Activated CD4-positive, alpha-beta memory T cell treated with anti-CD3 and anti-CD28 coated beads for 36 hours (primary cell): ENCODE results near the gene ATOSB. TPM values are rescaled to one million over a fixed set of nuclear protein-coding genes. Genes with fewer than 3 reads are reported as not detected.
A peak's percentile ranks its signal among the peaks of the same experiment; 100 is the strongest.
"Not testable (repeated sequence)": the region's sequence is repeated elsewhere in the genome, so short reads cannot be mapped to it uniquely, and the experiment has no call there.

Source experiments
- CTCF ChIA-PET: fragments of 350-600 bp; sonication (Branson Sonifier 250); formaldehyde crosslinking; loops from one replicate; lab custom pipeline; 2021; ENCODE audit warnings: antibody characterized with exemption, inconsistent platforms; lab: Charles Lee
- POLR2A ChIA-PET: fragments of 350-600 bp; sonication (Branson Sonifier 250); formaldehyde crosslinking; loops from one replicate; lab custom pipeline; 2021; ENCODE audit warnings: antibody characterized with exemption; lab: Charles Lee
- DNase-seq: peaks from one replicate; pipeline ENCODE4 v3.0.0-alpha.2; 2020
- H3K27ac Mint-ChIP-seq: one replicate; pipeline ENCODE4 v1.8.0; 2021; ENCODE audit warnings: mixed read lengths
- H3K27me3 Mint-ChIP-seq: one replicate; pipeline ENCODE4 v1.8.0; 2021; ENCODE audit warnings: mixed read lengths
- H3K36me3 Mint-ChIP-seq: one replicate; pipeline ENCODE4 v1.8.0; 2021; ENCODE audit warnings: mixed read lengths
- H3K4me1 Mint-ChIP-seq: one replicate; pipeline ENCODE4 v1.8.0; 2021; ENCODE audit warnings: low read depth, mixed read lengths
- H3K4me3 Mint-ChIP-seq: one replicate; pipeline ENCODE4 v1.8.0; 2021; ENCODE audit warnings: mild to moderate bottlenecking, mixed read lengths
- H3K9me3 Mint-ChIP-seq: one replicate; pipeline ENCODE4 v1.8.0; 2021; ENCODE audit warnings: mixed read lengths
- intact Hi-C: fragments of 100-400 bp; cut with micrococcal nuclease; formaldehyde crosslinking; loops from one replicate; pipeline ENCODE4 v1.15.1; 2023
- total RNA-seq, 2 experiments: library from RNA; stranded (reverse); gene quantifications; one replicate each; pipeline ENCODE4 v1.2.3, GENCODE V29; 2021

Gene ATOSB
- total RNA-seq, result 1 to 10 TPM; 9.1 to 9.6 TPM

GRCh38 chr9:35115680-35116538 lies at the start of gene ATOSB:
Gene ATOSB, minus strand, starts transcription at chr9:35115862. Its CDS starts 7,588 bp downstream, at chr9:35108274.
- no peaks in the 10 kb centered on the region for H3K9me3 Mint-ChIP-seq
- peak within 1 kb of the TSS; percentile 81 for H3K4me3 Mint-ChIP-seq
- H3K27ac Mint-ChIP-seq, result peak within 1 kb of the TSS; percentile 91
- H3K36me3 Mint-ChIP-seq, result no peaks in the 10 kb centered on the region
- peaks cover 40% of the 10 kb centered on the region for H3K4me1 Mint-ChIP-seq
- POLR2A ChIA-PET, result interaction anchor here (0.6 to 6.6 kb wide), 3 partner anchors 19 to 44 kb away, joined by 3 to 37 read pairs (median 4); partner anchors contain the start of genes PIGO and VCP
- H3K27me3 Mint-ChIP-seq, result no peaks in the 10 kb centered on the region
- peak; percentile 96 for DNase-seq
- CTCF ChIA-PET, result interaction anchor here (0.6 to 4.9 kb wide), 14 partner anchors 8 to 766 kb away, joined by 3 to 60 read pairs (median 4); partner anchors contain the start of genes PIGO, STOML2 and UNC13B
- intact Hi-C loops, result loop anchor here (1.0 to 5.0 kb wide), 12 partner anchors 13 to 658 kb away; partner anchors contain the start of genes DNAI1, DNAJB5, FAM219A and PIGO

GRCh38 chr9:35164711-35165110 lies 49.0 kb upstream of the ATOSB start:
- Mint-ChIP-seq H3K27ac (no peak overlapping the region), H3K4me3 (no peak overlapping the region), H3K4me1 (peaks cover 14% of the 10 kb centered on the region), H3K36me3 (no peaks in the 10 kb centered on the region), H3K27me3 (no peaks in the 10 kb centered on the region), H3K9me3 (no peaks in the 10 kb centered on the region)
- intact Hi-C loops, result no loop called here
- ChIA-PET CTCF (no interaction called here), POLR2A (no interaction called here)
- no peak for DNase-seq

- H3K27ac Mint-ChIP-seq, result no peak overlapping the region
- no peaks in the 10 kb centered on the region for H3K9me3 Mint-ChIP-seq
- no peak for DNase-seq
- no peak overlapping the region for H3K4me3 Mint-ChIP-seq
- no peaks in the 10 kb centered on the region for H3K27me3 Mint-ChIP-seq
- H3K36me3 Mint-ChIP-seq, result no peaks in the 10 kb centered on the region
- POLR2A ChIA-PET, result no interaction called here
- intact Hi-C loops, result no loop called here
- CTCF ChIA-PET, result interaction anchor here (0.9 to 2.5 kb wide), 3 partner anchors 46 to 313 kb away, joined by 3 to 8 read pairs (median 3); no protein-coding TSS in a partner anchor
- peaks cover 19% of the 10 kb centered on the region for H3K4me1 Mint-ChIP-seq
Measured at GRCh38 chr9:35163413-35163812, 47.8 kb upstream of the ATOSB start.

- Mint-ChIP-seq H3K27ac (no peak overlapping the region), H3K9me3 (no peaks in the 10 kb centered on the region), H3K36me3 (no peaks in the 10 kb centered on the region), H3K27me3 (no peaks in the 10 kb centered on the region), H3K4me1 (peaks cover 23% of the 10 kb centered on the region), H3K4me3 (peak overlapping the region; percentile 82)
- DNase-seq, result no peak
- CTCF ChIA-PET, result interaction anchor here (0.9 to 2.5 kb wide), 5 partner anchors 46 to 314 kb away, joined by 3 to 8 read pairs (median 4); no protein-coding TSS in a partner anchor
- intact Hi-C loops, result no loop called here
- POLR2A ChIA-PET, result no interaction called here
Measured at GRCh38 chr9:35162605-35163315, 47.1 kb upstream of the ATOSB start.

GRCh38 chr9:35161713-35162604 lies 46.3 kb upstream of the ATOSB start, which contains the start of gene UNC13B:
Gene UNC13B, plus strand, starts transcription at chr9:35162009. Its CDS starts 275 bp downstream, at chr9:35162284.
- no peak within 1 kb of the TSS for H3K27ac Mint-ChIP-seq
- H3K27me3 Mint-ChIP-seq, result no peaks in the 10 kb centered on the region
- H3K36me3 Mint-ChIP-seq, result no peaks in the 10 kb centered on the region
- H3K4me3 Mint-ChIP-seq, result peak within 1 kb of the TSS; percentile 82
- ChIA-PET POLR2A (interaction anchor here (0.6 kb wide), 1 partner anchor 10 kb away, joined by 3 read pairs; no protein-coding TSS in a partner anchor), CTCF (interaction anchor here (0.6 to 2.5 kb wide), 6 partner anchors 38 to 945 kb away, joined by 3 to 8 read pairs (median 4); no protein-coding TSS in a partner anchor)
- peaks cover 23% of the 10 kb centered on the region for H3K4me1 Mint-ChIP-seq
- intact Hi-C loops, result loop anchor here (1.0 kb wide), 1 partner anchor 46 kb away; no protein-coding TSS in a partner anchor
- H3K9me3 Mint-ChIP-seq, result no peaks in the 10 kb centered on the region
- DNase-seq, result peak; percentile 85

GRCh38 chr9:35158501-35159280 lies 43.0 kb upstream of the ATOSB start:
- DNase-seq, result no peak
- H3K27ac Mint-ChIP-seq, result no peak overlapping the region
- H3K4me3 Mint-ChIP-seq, result no peak overlapping the region
- no peaks in the 10 kb centered on the region for H3K27me3 Mint-ChIP-seq
- POLR2A ChIA-PET, result no interaction called here
- H3K4me1 Mint-ChIP-seq, result peaks cover 23% of the 10 kb centered on the region
- H3K9me3 Mint-ChIP-seq, result no peaks in the 10 kb centered on the region
- intact Hi-C loops, result no loop called here
- H3K36me3 Mint-ChIP-seq, result no peaks in the 10 kb centered on the region
- CTCF ChIA-PET, result interaction anchor here (1.4 kb wide), 1 partner anchor 42 kb away, joined by 4 read pairs; no protein-coding TSS in a partner anchor

GRCh38 chr9:35157836-35158235 lies 42.2 kb upstream of the ATOSB start:
- CTCF ChIA-PET, POLR2A ChIA-PET, H3K36me3 Mint-ChIP-seq, DNase-seq, H3K9me3 Mint-ChIP-seq, H3K27ac Mint-ChIP-seq, intact Hi-C loops, H3K27me3 Mint-ChIP-seq, H3K4me3 Mint-ChIP-seq: not testable (repeated sequence)
- H3K4me1 Mint-ChIP-seq, result peaks cover 21% of the 10 kb centered on the region

GRCh38 chr9:35156781-35157180 lies 41.1 kb upstream of the ATOSB start:
- Mint-ChIP-seq H3K4me3 (no peak overlapping the region), H3K36me3 (no peaks in the 10 kb centered on the region), H3K9me3 (no peaks in the 10 kb centered on the region), H3K4me1 (peaks cover 16% of the 10 kb centered on the region), H3K27me3 (no peaks in the 10 kb centered on the region), H3K27ac (no peak overlapping the region)
- intact Hi-C loops, result no loop called here
- CTCF ChIA-PET, result no interaction called here
- DNase-seq, result no peak
- POLR2A ChIA-PET, result no interaction called here

GRCh38 chr9:35152926-35153325 lies 37.3 kb upstream of the ATOSB start:
- Mint-ChIP-seq H3K27ac (no peak overlapping the region), H3K36me3 (peaks cover 15% of the 10 kb centered on the region), H3K4me1 (no peaks in the 10 kb centered on the region), H3K27me3 (peaks cover 2% of the 10 kb centered on the region), H3K4me3 (no peak overlapping the region), H3K9me3 (peaks cover 25% of the 10 kb centered on the region)
- no peak for DNase-seq
- CTCF ChIA-PET, result no interaction called here
- intact Hi-C loops, result no loop called here
- POLR2A ChIA-PET, result interaction anchor here (0.5 kb wide), 1 partner anchor 363 kb away, joined by 3 read pairs; no protein-coding TSS in a partner anchor

- CTCF ChIA-PET, H3K4me3 Mint-ChIP-seq, POLR2A ChIA-PET, H3K4me1 Mint-ChIP-seq, H3K27ac Mint-ChIP-seq, intact Hi-C loops, H3K27me3 Mint-ChIP-seq, DNase-seq: not testable (repeated sequence)
- Mint-ChIP-seq H3K36me3 (peaks cover 17% of the 10 kb centered on the region), H3K9me3 (peaks cover 42% of the 10 kb centered on the region)
Measured at GRCh38 chr9:35147941-35148563, 32.4 kb upstream of the ATOSB start.
